OCI-LY1 (cell line): ENCODE measurements around the gene ENTPD3.

Source experiments
- EZH2 ChIP-seq: fragments of 200-600 bp; sonication (generic), shearing (Covaris generic); IDR thresholded peaks from 2 replicates; pipeline ENCODE4 v1.8.0; 2017; ENCODE audit warnings: borderline replicate concordance, mixed run types, mild to moderate bottlenecking, antibody characterized with exemption, low read length, moderate library complexity, mixed read lengths
- TF ChIP-seq, protein P1 (sequence below): fragments of 200-600 bp; sonication (generic), shearing (Covaris generic); IDR thresholded peaks from 2 replicates; pipeline ENCODE4 v1.5.1; 2017; ENCODE audit warnings: mild to moderate bottlenecking, antibody characterized with exemption, low read length, moderate library complexity, mixed read lengths

GRCh38 chr3:40407007-40407406, 20.0 kb downstream of the ENTPD3 start:
- TF ChIP-seq, protein P1, sequence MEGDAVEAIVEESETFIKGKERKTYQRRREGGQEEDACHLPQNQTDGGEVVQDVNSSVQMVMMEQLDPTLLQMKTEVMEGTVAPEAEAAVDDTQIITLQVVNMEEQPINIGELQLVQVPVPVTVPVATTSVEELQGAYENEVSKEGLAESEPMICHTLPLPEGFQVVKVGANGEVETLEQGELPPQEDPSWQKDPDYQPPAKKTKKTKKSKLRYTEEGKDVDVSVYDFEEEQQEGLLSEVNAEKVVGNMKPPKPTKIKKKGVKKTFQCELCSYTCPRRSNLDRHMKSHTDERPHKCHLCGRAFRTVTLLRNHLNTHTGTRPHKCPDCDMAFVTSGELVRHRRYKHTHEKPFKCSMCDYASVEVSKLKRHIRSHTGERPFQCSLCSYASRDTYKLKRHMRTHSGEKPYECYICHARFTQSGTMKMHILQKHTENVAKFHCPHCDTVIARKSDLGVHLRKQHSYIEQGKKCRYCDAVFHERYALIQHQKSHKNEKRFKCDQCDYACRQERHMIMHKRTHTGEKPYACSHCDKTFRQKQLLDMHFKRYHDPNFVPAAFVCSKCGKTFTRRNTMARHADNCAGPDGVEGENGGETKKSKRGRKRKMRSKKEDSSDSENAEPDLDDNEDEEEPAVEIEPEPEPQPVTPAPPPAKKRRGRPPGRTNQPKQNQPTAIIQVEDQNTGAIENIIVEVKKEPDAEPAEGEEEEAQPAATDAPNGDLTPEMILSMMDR = no peak
- no peak for TF ChIP-seq EZH2
